SK-N-SH (cell line): ENCODE measurements around the gene TMED9. TPM values are rescaled to one million over a fixed set of nuclear protein-coding genes. Genes with fewer than 3 reads are reported as not detected.

ENCODE experiments used
- CTCF ChIA-PET: fragments of 300-600, 350-600 bp; formaldehyde crosslinking; extraction: SDS; loops from one replicate; lab custom pipeline; 2021; lab: Yijun Ruan, JAX
- POLR2A ChIA-PET: fragments of 350-600 bp; sonication (Branson Sonifier 250); formaldehyde crosslinking; extraction: SDS; loops from one replicate; lab custom pipeline; 2020; ENCODE audit warnings: antibody characterized with exemption, inconsistent platforms; lab: Yijun Ruan, JAX
- DNase-seq: peaks from one replicate; pipeline ENCODE4 v3.0.0; 2012
- H2AFZ ChIP-seq: fragments of 200-600 bp; sonication (generic); 2 replicates; pipeline ENCODE4 v1.8.1; 2016; ENCODE audit warnings: antibody characterized with exemption, mild to moderate bottlenecking, low read depth
- H3F3A ChIP-seq: fragments of 200-600 bp; sonication (generic); replicated peaks from 2 replicates; pipeline ENCODE3; 2016; ENCODE audit warnings: antibody characterized with exemption, mild to moderate bottlenecking; ENCODE audit not compliant: insufficient read depth
- H3K27ac ChIP-seq, 2 experiments: fragments of 200-500 bp in 1 of 2; fragments of 200-600 bp in 1 of 2; sonication (Bioruptor generic) in 1 of 2; sonication (generic), shearing (Covaris generic) in 1 of 2; 2 replicates each; pipeline versions ENCODE4 v1.5.1 to v1.6.1; 2014 to 2016; ENCODE audit warnings: low read depth in 2 of 2, inconsistent platforms in 1 of 2, low read length in 1 of 2, mild to moderate bottlenecking in 1 of 2, mixed read lengths in 1 of 2
- H3K27me3 ChIP-seq: fragments of 200-600 bp; sonication (generic), shearing (Covaris generic); 2 replicates; pipeline ENCODE4 v1.6.1; 2016; ENCODE audit warnings: mixed run types; ENCODE audit not compliant: insufficient read depth
- H3K36me3 ChIP-seq, 2 experiments: fragments of 200-500 bp in 1 of 2; fragments of 200-600 bp in 1 of 2; sonication (Bioruptor generic) in 1 of 2; sonication (generic) in 1 of 2; replicated peaks in 1 of 2; 2 replicates each; pipeline versions ENCODE3 to v1.5.1; 2014 to 2016; ENCODE audit warnings: low read length in 1 of 2, mild to moderate bottlenecking in 1 of 2; ENCODE audit not compliant: insufficient read depth in 2 of 2, control insufficient read depth in 1 of 2
- H3K4me1 ChIP-seq, 2 experiments: fragments of 200-500 bp in 1 of 2; fragments of 200-600 bp in 1 of 2; sonication (Bioruptor generic) in 1 of 2; sonication (generic), shearing (Covaris generic) in 1 of 2; 2 replicates each; pipeline versions ENCODE4 v1.5.1 to v1.6.1; 2014 to 2016; ENCODE audit warnings: low read depth in 1 of 2, low read length in 1 of 2, mixed run types in 1 of 2; ENCODE audit not compliant: insufficient read depth in 2 of 2, control insufficient read depth in 1 of 2
- H3K4me2 ChIP-seq: fragments of 200-600 bp; sonication (generic), shearing (Covaris generic); 2 replicates; pipeline ENCODE4 v1.6.1; 2017; ENCODE audit warnings: mixed run types
- H3K4me3 ChIP-seq, 2 experiments: fragments of 200-500 bp in 1 of 2; fragments of 200-600 bp in 1 of 2; sonication (Bioruptor generic) in 1 of 2; sonication (generic), shearing (Covaris generic) in 1 of 2; 2 replicates each; pipeline versions ENCODE4 v1.5.1 to v1.8.1; 2014 to 2016; ENCODE audit warnings: low read depth in 2 of 2, inconsistent platforms in 1 of 2, low read length in 1 of 2, mild to moderate bottlenecking in 1 of 2, mixed read lengths in 1 of 2, moderate library complexity in 1 of 2
- H3K79me2 ChIP-seq: fragments of 200-600 bp; sonication (generic); 2 replicates; pipeline ENCODE4 v1.8.1; 2017; ENCODE audit warnings: mild to moderate bottlenecking; ENCODE audit not compliant: insufficient read depth
- H3K9ac ChIP-seq: fragments of 200-600 bp; sonication (generic); 2 replicates; pipeline ENCODE4 v1.6.1; 2017; ENCODE audit warnings: mixed run types
- H3K9me2 ChIP-seq: fragments of 200-600 bp; sonication (generic); 2 replicates; pipeline ENCODE4 v1.6.1; 2017; ENCODE audit warnings: mixed run types
- H3K9me3 ChIP-seq: fragments of 200-600 bp; sonication (generic); 2 replicates; pipeline ENCODE4 v1.6.1; 2017; ENCODE audit warnings: mixed run types, mild to moderate bottlenecking, moderate library complexity
- H4K20me1 ChIP-seq: fragments of 200-600 bp; sonication (generic); 2 replicates; pipeline ENCODE4 v1.6.1; 2017; ENCODE audit warnings: mild to moderate bottlenecking, mixed run types; ENCODE audit not compliant: insufficient read depth
- CHD2 ChIP-seq: fragments of 150-350 bp; IDR thresholded peaks from 2 replicates; pipeline ENCODE4 v1.6.1; 2018; ENCODE audit warnings: low read length; ENCODE audit not compliant: partially characterized antibody
- ELF1 ChIP-seq: IDR thresholded peaks from 2 replicates; pipeline ENCODE4 v1.4.0; 2012
- EP300 ChIP-seq, 2 experiments: IDR thresholded peaks; 2 replicates each; pipeline versions ENCODE4 v1.4.0 to v1.6.1; 2012; ENCODE audit warnings: borderline replicate concordance in 1 of 2, low read depth in 1 of 2, low read length in 1 of 2
- FOSL2 ChIP-seq: IDR thresholded peaks from 2 replicates; pipeline ENCODE4 v1.4.0; 2012; ENCODE audit warnings: low read depth, mild to moderate bottlenecking, moderate library complexity, borderline replicate concordance
- FOXJ3 ChIP-seq: sonication (generic); formaldehyde crosslinking; IDR thresholded peaks from 2 replicates; pipeline ENCODE4 v1.5.1; 2020; ENCODE audit warnings: mild to moderate bottlenecking, missing genetic modification reagents
- FOXM1 ChIP-seq: IDR thresholded peaks from 2 replicates; pipeline ENCODE4 v1.4.0; 2012; ENCODE audit warnings: low read depth, mild to moderate bottlenecking
- GABPA ChIP-seq: IDR thresholded peaks from 2 replicates; pipeline ENCODE4 v1.4.0; 2012; ENCODE audit warnings: low read depth, mild to moderate bottlenecking
- GATA2 ChIP-seq: sonication (generic); formaldehyde crosslinking; IDR thresholded peaks from 2 replicates; pipeline ENCODE4 v1.5.0; 2020; ENCODE audit warnings: mild to moderate bottlenecking, missing genetic modification reagents
- JUND ChIP-seq: IDR thresholded peaks from 2 replicates; pipeline ENCODE4 v1.4.0; 2012
- MEF2A ChIP-seq: IDR thresholded peaks from 2 replicates; pipeline ENCODE4 v1.4.0; 2012; ENCODE audit warnings: low read depth, borderline replicate concordance
- MXI1 ChIP-seq: IDR thresholded peaks from 2 replicates; pipeline ENCODE4 v1.6.1; 2012; ENCODE audit warnings: mild to moderate bottlenecking, low read depth, low read length, improper control_type of control experiment
- NFIC ChIP-seq: IDR thresholded peaks from 2 replicates; pipeline ENCODE4 v1.4.0; 2012; ENCODE audit warnings: borderline replicate concordance
- POLR2AphosphoS5 ChIP-seq: IDR thresholded peaks from 2 replicates; pipeline ENCODE4 v1.6.1; 2012; ENCODE audit warnings: low read depth, low read length
- RAD21 ChIP-seq: IDR thresholded peaks from 2 replicates; pipeline ENCODE4 v1.6.1; 2012; ENCODE audit warnings: mild to moderate bottlenecking, low read length
- RCOR1 ChIP-seq: fragments of 150-350 bp; IDR thresholded peaks from 2 replicates; pipeline ENCODE4 v1.6.1; 2017; ENCODE audit warnings: antibody characterized with exemption, low read length
- RFX5 ChIP-seq: IDR thresholded peaks from 2 replicates; pipeline ENCODE4 v1.6.1; 2012; ENCODE audit warnings: mild to moderate bottlenecking, improper control_type of control experiment, low read length
- RXRA ChIP-seq: IDR thresholded peaks from 2 replicates; pipeline ENCODE4 v1.4.0; 2012; ENCODE audit warnings: low read depth, mild to moderate bottlenecking, borderline replicate concordance
- SMC3 ChIP-seq: IDR thresholded peaks from 2 replicates; pipeline ENCODE4 v1.6.1; 2012; ENCODE audit warnings: low read depth, low read length, improper control_type of control experiment
- TAF1 ChIP-seq: IDR thresholded peaks from 2 replicates; pipeline ENCODE4 v1.6.1; 2012; ENCODE audit warnings: low read depth, mild to moderate bottlenecking, low read length, moderate library complexity, borderline replicate concordance
- TEAD4 ChIP-seq: IDR thresholded peaks from 2 replicates; pipeline ENCODE4 v1.4.0; 2012; ENCODE audit warnings: mild to moderate bottlenecking, borderline replicate concordance; ENCODE audit not compliant: insufficient read depth
- WGBS: methylation state at CpG from one replicate; pipeline ENCODE4 v1.1.6; 2017; ENCODE audit warnings: low lambda C conversion rate; 5-methylcytosine and 5-hydroxymethylcytosine counted together
- polyA plus RNA-seq, 3 experiments: library from polyadenylated mRNA; depleted of rRNA; stranded (reverse); fragments of >200 nt; gene quantifications; 2 replicates each; pipeline ENCODE4 v1.2.3, GENCODE V29; 2012
- TF ChIP-seq, protein P1 (sequence below): IDR thresholded peaks from 2 replicates; pipeline ENCODE4; 2012
- TF ChIP-seq, protein P2 (sequence below): fragments of 200-600 bp; sonication (generic); IDR thresholded peaks from 2 replicates; pipeline ENCODE4 v1.6.1; 2017; ENCODE audit warnings: antibody characterized with exemption, mild to moderate bottlenecking, moderate library complexity
- TF ChIP-seq, protein P3 (sequence below): fragments of 150-350 bp; IDR thresholded peaks from 2 replicates; pipeline ENCODE4 v1.6.1; 2016; ENCODE audit warnings: mild to moderate bottlenecking, low read depth, low read length
- TF ChIP-seq, protein P4 (sequence below): IDR thresholded peaks from 2 replicates; pipeline ENCODE4 v1.4.0; 2012; ENCODE audit warnings: low read depth, borderline replicate concordance
- TF ChIP-seq, protein P5 (sequence below): IDR thresholded peaks from 2 replicates; pipeline ENCODE4 v1.4.0; 2012; ENCODE audit warnings: low read depth
- TF ChIP-seq, protein P6 (sequence below): IDR thresholded peaks from 2 replicates; pipeline ENCODE4 v1.4.0; 2012; ENCODE audit warnings: low read depth, borderline replicate concordance

TMED9 gene
- polyA plus RNA-seq (2012; rRNA removed) = 264 and 320 TPM in 2 replicates
- polyA plus RNA-seq (2012; cell fraction: cytosol; rRNA removed) = 199 and 268 TPM in 2 replicates
- 117 and 153 TPM in 2 replicates for polyA plus RNA-seq (2012; cell fraction: nucleus; rRNA removed)

DNA sequence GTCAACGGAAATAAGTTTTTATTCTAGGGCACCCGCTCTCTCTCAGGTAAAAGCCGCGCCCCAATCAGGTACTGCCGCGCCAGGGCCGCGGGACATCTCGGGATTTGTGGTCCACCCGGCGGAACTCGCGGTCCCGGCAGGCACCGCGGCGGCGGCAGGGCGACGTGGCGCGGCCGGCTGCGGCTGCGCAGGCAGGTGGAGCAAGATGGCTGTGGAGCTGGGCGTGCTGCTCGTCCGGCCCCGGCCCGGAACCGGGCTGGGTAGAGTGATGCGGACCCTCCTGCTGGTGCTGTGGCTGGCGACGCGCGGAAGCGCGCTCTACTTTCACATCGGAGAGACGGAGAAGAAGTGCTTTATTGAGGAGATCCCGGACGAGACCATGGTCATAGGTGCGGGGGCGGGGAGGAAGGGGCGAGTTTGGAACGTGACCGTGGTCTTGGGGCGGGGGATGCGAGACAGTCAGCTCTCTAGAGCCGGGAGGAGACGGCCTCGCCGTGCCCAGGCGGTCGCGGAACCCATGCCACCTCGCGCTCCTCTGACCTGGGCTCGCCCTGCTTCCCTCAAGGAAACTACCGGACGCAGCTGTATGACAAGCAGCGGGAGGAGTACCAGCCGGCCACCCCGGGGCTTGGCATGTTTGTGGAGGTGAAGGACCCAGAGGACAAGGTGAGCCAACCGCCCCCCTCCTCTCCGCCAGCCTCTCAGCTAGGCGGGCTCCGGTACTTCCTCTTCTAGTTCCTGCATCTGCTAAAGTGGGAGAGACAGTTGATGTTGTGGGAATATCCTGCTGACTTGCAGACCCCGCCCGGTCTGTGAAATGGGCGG lies at the start of gene TMED9:
Gene TMED9, plus strand, starts transcription at position 194 of the 825 bp plus-strand sequence. Its CDS starts 12 bp downstream, at position 206.
- Histone ChIP-seq H3F3A (peaks cover 10% of the 10 kb centered on the region), H3K9me3 (no peaks in the 10 kb centered on the region), H3K4me3 (peak within 1 kb of the TSS; percentile 69 to 86), H3K9me2 (no peaks in the 10 kb centered on the region), H3K27me3 (peaks cover 14% of the 10 kb centered on the region), H3K9ac (peak within 1 kb of the TSS; percentile 83), H3K27ac (peak within 1 kb of the TSS; percentile 57 to 80; a peak in 3 of 4 replicates), H3K79me2 (peaks cover 24% of the 10 kb centered on the region), H3K4me1 (peaks cover 7 to 9% of the 10 kb centered on the region in 2 experiments; a peak in 2 of 4 replicates), H4K20me1 (peaks cover 6% of the 10 kb centered on the region; the same call in 1 of the 2 replicates), H3K36me3 (peaks cover 34 to 41% of the 10 kb centered on the region in 2 experiments), H3K4me2 (peak within 1 kb of the TSS; percentile 77), H2AFZ (peak within 1 kb of the TSS; percentile 74; the same call in 1 of the 2 replicates)
- ChIA-PET CTCF (interaction anchor here (1.2 kb wide), 2 partner anchors 15 to 484 kb away, joined by 4 to 6 read pairs; no protein-coding TSS in a partner anchor), POLR2A (interaction anchor here (0.8 to 1.4 kb wide), 2 partner anchors 9 to 16 kb away, joined by 4 read pairs; no protein-coding TSS in a partner anchor)
- peak; percentile 95 for DNase-seq
- 2% methylated on average over 25 of the region's 71 CpGs for WGBS
- TF ChIP-seq, protein P1, sequence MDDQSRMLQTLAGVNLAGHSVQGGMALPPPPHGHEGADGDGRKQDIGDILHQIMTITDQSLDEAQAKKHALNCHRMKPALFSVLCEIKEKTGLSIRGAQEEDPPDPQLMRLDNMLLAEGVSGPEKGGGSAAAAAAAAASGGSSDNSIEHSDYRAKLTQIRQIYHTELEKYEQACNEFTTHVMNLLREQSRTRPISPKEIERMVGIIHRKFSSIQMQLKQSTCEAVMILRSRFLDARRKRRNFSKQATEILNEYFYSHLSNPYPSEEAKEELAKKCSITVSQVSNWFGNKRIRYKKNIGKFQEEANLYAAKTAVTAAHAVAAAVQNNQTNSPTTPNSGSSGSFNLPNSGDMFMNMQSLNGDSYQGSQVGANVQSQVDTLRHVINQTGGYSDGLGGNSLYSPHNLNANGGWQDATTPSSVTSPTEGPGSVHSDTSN = no peak
- TF ChIP-seq TEAD4 (no peak), NFIC (no peak), SMC3 (no peak), RCOR1 (no peak), FOSL2 (no peak), POLR2AphosphoS5 (peak; percentile 93), GATA2 (no peak), GABPA (peak; percentile 23; the same call in 1 of the 2 replicates), RFX5 (no peak), EP300 (IDR thresholded peaks at IDR 0.05; ENCODE audit: borderline replicate concordance in 1 of 2, low read depth in 1 of 2, low read length in 1 of 2) (no peak; a peak in 1 of 4 replicates), MEF2A (no peak), ELF1 (peak; percentile 49), JUND (no peak), MXI1 (peak; percentile 57), FOXJ3 (CRISPR knock-in tag) (no peak), FOXM1 (no peak), RXRA (no peak), RAD21 (no peak), CHD2 (peak; percentile 80), TAF1 (peak; percentile 91)
- TF ChIP-seq, protein P2, sequence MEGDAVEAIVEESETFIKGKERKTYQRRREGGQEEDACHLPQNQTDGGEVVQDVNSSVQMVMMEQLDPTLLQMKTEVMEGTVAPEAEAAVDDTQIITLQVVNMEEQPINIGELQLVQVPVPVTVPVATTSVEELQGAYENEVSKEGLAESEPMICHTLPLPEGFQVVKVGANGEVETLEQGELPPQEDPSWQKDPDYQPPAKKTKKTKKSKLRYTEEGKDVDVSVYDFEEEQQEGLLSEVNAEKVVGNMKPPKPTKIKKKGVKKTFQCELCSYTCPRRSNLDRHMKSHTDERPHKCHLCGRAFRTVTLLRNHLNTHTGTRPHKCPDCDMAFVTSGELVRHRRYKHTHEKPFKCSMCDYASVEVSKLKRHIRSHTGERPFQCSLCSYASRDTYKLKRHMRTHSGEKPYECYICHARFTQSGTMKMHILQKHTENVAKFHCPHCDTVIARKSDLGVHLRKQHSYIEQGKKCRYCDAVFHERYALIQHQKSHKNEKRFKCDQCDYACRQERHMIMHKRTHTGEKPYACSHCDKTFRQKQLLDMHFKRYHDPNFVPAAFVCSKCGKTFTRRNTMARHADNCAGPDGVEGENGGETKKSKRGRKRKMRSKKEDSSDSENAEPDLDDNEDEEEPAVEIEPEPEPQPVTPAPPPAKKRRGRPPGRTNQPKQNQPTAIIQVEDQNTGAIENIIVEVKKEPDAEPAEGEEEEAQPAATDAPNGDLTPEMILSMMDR = no peak
- TF ChIP-seq, protein P3, sequence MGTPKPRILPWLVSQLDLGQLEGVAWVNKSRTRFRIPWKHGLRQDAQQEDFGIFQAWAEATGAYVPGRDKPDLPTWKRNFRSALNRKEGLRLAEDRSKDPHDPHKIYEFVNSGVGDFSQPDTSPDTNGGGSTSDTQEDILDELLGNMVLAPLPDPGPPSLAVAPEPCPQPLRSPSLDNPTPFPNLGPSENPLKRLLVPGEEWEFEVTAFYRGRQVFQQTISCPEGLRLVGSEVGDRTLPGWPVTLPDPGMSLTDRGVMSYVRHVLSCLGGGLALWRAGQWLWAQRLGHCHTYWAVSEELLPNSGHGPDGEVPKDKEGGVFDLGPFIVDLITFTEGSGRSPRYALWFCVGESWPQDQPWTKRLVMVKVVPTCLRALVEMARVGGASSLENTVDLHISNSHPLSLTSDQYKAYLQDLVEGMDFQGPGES = no peak
- TF ChIP-seq, protein P4, sequence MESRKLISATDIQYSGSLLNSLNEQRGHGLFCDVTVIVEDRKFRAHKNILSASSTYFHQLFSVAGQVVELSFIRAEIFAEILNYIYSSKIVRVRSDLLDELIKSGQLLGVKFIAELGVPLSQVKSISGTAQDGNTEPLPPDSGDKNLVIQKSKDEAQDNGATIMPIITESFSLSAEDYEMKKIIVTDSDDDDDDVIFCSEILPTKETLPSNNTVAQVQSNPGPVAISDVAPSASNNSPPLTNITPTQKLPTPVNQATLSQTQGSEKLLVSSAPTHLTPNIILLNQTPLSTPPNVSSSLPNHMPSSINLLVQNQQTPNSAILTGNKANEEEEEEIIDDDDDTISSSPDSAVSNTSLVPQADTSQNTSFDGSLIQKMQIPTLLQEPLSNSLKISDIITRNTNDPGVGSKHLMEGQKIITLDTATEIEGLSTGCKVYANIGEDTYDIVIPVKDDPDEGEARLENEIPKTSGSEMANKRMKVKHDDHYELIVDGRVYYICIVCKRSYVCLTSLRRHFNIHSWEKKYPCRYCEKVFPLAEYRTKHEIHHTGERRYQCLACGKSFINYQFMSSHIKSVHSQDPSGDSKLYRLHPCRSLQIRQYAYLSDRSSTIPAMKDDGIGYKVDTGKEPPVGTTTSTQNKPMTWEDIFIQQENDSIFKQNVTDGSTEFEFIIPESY = no peak
- TF ChIP-seq, protein P5, sequence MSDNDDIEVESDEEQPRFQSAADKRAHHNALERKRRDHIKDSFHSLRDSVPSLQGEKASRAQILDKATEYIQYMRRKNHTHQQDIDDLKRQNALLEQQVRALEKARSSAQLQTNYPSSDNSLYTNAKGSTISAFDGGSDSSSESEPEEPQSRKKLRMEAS = no peak; the same call in 1 of the 2 replicates
- TF ChIP-seq, protein P6, sequence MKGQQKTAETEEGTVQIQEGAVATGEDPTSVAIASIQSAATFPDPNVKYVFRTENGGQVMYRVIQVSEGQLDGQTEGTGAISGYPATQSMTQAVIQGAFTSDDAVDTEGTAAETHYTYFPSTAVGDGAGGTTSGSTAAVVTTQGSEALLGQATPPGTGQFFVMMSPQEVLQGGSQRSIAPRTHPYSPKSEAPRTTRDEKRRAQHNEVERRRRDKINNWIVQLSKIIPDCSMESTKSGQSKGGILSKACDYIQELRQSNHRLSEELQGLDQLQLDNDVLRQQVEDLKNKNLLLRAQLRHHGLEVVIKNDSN = no peak
